ENCODE results near the gene MGLL. TPM values are rescaled to one million over a fixed set of nuclear protein-coding genes. Genes with fewer than 3 reads are reported as not detected.

The MGLL gene
- total RNA-seq, 1 donor from 2014 or later: 82.2 TPM

GRCh38 chr3:127646501-127647046 lies 175.7 kb downstream of the MGLL start:
- no peak for DNase-seq (ENCODE audit: low read depth)
- H3K4me3 ChIP-seq (ENCODE audit: low read depth, low read length): no peak overlapping the region
- TF ChIP-seq CTCF (conservative IDR thresholded peaks at IDR 0.05; ENCODE audit: low read depth, low read length): no peak

DNA sequence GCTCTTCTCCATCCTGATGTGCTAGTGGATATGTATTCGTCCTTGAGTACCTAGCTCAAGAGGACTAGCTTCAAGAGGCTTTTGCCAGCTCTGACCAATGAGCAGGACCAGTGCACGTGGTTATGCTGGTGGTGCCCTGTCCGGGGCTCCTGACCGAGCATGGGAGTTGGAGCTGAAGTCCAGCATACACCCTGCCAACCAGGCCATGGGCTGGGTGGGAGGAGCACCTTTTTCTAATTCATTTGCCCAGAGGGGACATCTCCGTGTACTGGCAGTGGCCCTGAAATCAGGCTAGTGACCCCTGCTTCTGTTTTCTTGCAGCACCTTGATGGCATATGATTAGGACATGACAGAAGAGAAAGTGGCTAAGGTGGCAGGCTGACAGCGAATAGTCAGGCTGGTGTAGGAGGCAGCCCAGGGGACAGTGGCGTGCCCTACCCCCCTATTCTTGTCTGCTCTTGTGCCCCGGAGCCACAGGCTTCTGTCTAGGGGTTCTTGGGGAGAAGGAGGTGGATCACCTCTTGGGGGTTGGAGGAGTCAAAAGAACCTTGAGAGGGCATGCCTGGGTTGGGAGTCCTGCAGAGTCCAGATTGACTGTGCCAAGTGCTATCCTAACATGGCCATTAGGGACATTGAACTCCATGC lies 176.8 kb downstream of the MGLL start:
- H3K4me3 ChIP-seq (ENCODE audit: low read depth, low read length): no peak overlapping the region
- TF ChIP-seq CTCF (conservative IDR thresholded peaks at IDR 0.05; ENCODE audit: low read depth, low read length): no peak
- no peak for DNase-seq (ENCODE audit: low read depth)

DNA sequence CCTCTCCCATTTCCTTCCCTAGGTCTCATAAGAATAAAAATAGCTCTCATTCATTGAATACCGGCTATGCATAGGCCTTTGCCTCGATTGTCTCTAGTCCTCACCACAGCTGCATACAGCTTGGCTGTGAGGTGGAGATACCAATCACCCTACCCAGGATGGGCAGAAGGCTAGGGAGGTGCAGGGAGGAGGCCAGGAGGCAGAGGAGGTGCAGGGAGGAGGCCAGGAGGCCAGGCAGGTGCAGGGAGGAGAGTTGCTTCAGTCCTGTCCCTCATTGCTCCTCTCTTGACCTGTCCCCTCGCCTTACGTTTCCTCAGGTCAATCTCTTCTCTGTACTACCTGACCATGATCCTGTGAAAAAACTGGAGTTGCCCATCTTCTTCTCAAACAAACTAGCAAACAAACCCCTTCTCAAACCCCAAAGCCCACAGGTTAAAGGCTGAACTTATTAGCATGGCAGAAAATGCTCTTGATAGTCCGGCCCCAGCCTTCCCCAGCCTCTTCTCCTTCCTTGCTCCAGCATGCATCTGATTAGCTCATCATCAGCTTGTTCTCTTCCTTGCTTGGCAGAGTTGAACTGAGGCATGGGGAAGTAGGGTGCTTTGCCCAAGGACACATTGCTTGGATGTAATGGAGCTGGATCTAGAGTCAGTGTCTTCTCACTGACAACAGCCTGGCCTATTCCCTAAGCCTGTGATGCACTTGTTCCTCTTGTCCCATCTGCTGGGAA lies 177.5 kb downstream of the MGLL start:
- TF ChIP-seq CTCF (conservative IDR thresholded peaks at IDR 0.05; ENCODE audit: low read depth, low read length): no peak
- no peak for DNase-seq (ENCODE audit: low read depth)
- H3K4me3 ChIP-seq (ENCODE audit: low read depth, low read length): no peak overlapping the region

GRCh38 chr3:127640042-127640355 lies 182.3 kb downstream of the MGLL start:
- no peak for TF ChIP-seq CTCF (conservative IDR thresholded peaks at IDR 0.05; ENCODE audit: low read depth, low read length)
- DNase-seq (ENCODE audit: low read depth): no peak
- no peak overlapping the region for H3K4me3 ChIP-seq (ENCODE audit: low read depth, low read length)

GRCh38 chr3:127639173-127640041 lies 182.9 kb downstream of the MGLL start:
- peak; percentile 33 for DNase-seq (ENCODE audit: low read depth)
- no peak for TF ChIP-seq CTCF (conservative IDR thresholded peaks at IDR 0.05; ENCODE audit: low read depth, low read length)
- no peak overlapping the region for H3K4me3 ChIP-seq (ENCODE audit: low read depth, low read length)

Other genes with a start within 250 kb of the MGLL start
- gene TPRA1, start 231.8 kb downstream of the MGLL start, total RNA-seq: 53.2 and 76.6 TPM in 2 replicates
- gene MCM2, start 224.1 kb downstream of the MGLL start, total RNA-seq: 74.3 and 139 TPM in 2 replicates
- gene PODXL2, start 193.3 kb downstream of the MGLL start, total RNA-seq: 28.9 TPM in 2 replicates
- gene ABTB1, start 149.6 kb downstream of the MGLL start, total RNA-seq: 8.0 and 14.9 TPM in 2 replicates
- gene KBTBD12, start 92.7 kb upstream of the MGLL start, total RNA-seq: 0.29 and 0.98 TPM in 2 replicates
- gene SEC61A1, start 229.9 kb upstream of the MGLL start, total RNA-seq: 150 and 242 TPM in 2 replicates